Stimulated activated naive B cell treated with anti-CD40 and anti-IgM and Interleukin-4, amounts not matched to agents 10 μg/mL and 1 μg/mL and 100 μg/mL, for 72 hours (primary cell): ENCODE data around the gene APOL3.
"Not testable (repeated sequence)": the region's sequence is repeated elsewhere in the genome, so short reads cannot be mapped to it uniquely, and the experiment has no call there.

Experiments
- ATAC-seq, 2 donors: fragments of 150-1000 bp; cut with Tn5 transposase; replicated peaks; 2 replicates each; pipeline ENCODE4 v1.10.0; 2021; ENCODE audit warnings: moderate library complexity in 1 of 2
- DNase-seq: peaks from one replicate; pipeline ENCODE4 v3.0.0; 2021
- H3K27ac Mint-ChIP-seq: one replicate; pipeline ENCODE4 v1.8.0; 2022; ENCODE audit warnings: mild to moderate bottlenecking, mixed read lengths
- H3K27me3 Mint-ChIP-seq, 2 donors: one replicate each; pipeline ENCODE4 v1.8.0; 2022; ENCODE audit warnings: mixed read lengths in 2 of 2
- H3K36me3 Mint-ChIP-seq, 2 donors: one replicate each; pipeline ENCODE4 v1.8.0; 2022; ENCODE audit warnings: mixed read lengths in 2 of 2, mild to moderate bottlenecking in 1 of 2
- H3K4me1 Mint-ChIP-seq, 2 donors: one replicate each; pipeline ENCODE4 v1.8.0; 2022; ENCODE audit warnings: mixed read lengths in 2 of 2, mild to moderate bottlenecking in 1 of 2
- H3K4me3 Mint-ChIP-seq, 2 donors: one replicate each; pipeline ENCODE4 v1.8.0; 2022; ENCODE audit warnings: mild to moderate bottlenecking in 2 of 2, mixed read lengths in 2 of 2, moderate library complexity in 1 of 2
- H3K9me3 Mint-ChIP-seq, 2 donors: one replicate each; pipeline ENCODE4 v1.8.0; 2022; ENCODE audit warnings: mixed read lengths in 2 of 2, mild to moderate bottlenecking in 1 of 2

The APOL3 gene

GRCh38 chr22:36160499-36160942, at the start of gene APOL3:
Gene APOL3, minus strand, starts transcription at chr22:36160755. Its CDS starts 11,700 bp downstream, at chr22:36149055.
- DNase-seq (no peak), ATAC-seq (peak; percentile 33 to 44)
- peak within 1 kb of the TSS; percentile 96 for H3K27ac Mint-ChIP-seq
- H3K4me1 Mint-ChIP-seq, result peaks cover 79 to 95% of the 10 kb centered on the region in 2 donors
- peaks cover 2 to 4% of the 10 kb centered on the region in 2 donors for H3K36me3 Mint-ChIP-seq
- no peaks in the 10 kb centered on the region for H3K9me3 Mint-ChIP-seq
- peak within 1 kb of the TSS; percentile 84 to 90 for H3K4me3 Mint-ChIP-seq
- H3K27me3 Mint-ChIP-seq, result no peaks in the 10 kb centered on the region

DNA sequence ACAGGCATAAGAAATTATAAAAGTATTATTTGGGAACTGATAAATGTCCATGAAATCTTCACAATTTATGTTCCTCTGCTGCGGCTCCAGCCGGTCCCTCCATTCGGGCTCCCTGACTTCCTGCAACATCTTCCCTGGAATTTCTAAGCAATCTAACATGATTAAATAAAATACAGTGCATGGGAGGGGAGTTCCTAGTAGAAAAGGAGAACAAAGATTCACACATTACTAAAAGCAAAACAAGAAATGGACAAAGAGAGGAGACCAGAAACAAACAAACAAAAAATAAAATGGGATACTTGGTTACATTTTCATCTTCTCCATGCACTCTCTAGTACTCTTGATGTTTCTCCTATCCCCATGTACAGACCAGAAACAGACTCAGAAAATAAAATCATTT, 49.7 kb upstream of the APOL3 start:
- peaks cover 5% of the 10 kb centered on the region in 2 donors for H3K9me3 Mint-ChIP-seq
- ATAC-seq (no peak), DNase-seq (no peak)
- H3K27ac Mint-ChIP-seq, result no peak overlapping the region
- no peak overlapping the region for H3K4me3 Mint-ChIP-seq
- peaks cover 5 to 6% of the 10 kb centered on the region in 2 donors for H3K27me3 Mint-ChIP-seq
- peaks cover 21 to 33% of the 10 kb centered on the region in 2 donors for H3K4me1 Mint-ChIP-seq
- peaks cover 4 to 8% of the 10 kb centered on the region in 2 donors for H3K36me3 Mint-ChIP-seq

GRCh38 chr22:36209488-36209908, 48.9 kb upstream of the APOL3 start:
- not testable (repeated sequence) for DNase-seq, ATAC-seq, H3K27ac Mint-ChIP-seq, H3K27me3 Mint-ChIP-seq, H3K4me3 Mint-ChIP-seq, H3K9me3 Mint-ChIP-seq, H3K36me3 Mint-ChIP-seq
- H3K4me1 Mint-ChIP-seq, result peaks cover 21 to 33% of the 10 kb centered on the region in 2 donors

DNA sequence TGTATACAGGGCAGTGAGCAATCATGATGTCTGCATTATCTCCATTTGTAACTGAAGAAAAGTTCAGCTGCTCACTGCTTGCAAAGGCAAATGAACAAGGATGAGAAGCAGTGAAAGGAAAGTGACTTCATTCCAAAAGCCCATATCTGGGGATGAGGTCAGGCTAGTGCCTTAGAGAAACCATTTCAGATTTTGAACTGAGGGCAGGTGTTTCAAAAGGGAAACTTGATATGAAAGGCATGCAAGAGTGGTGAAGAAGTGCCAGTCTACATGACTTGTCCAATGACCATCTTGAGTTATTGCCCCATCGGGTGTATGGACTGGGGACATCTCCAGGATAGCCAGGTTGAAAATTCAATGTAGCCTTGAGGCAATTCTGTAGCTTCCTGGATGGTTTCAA, 48.4 kb upstream of the APOL3 start:
- H3K4me1 Mint-ChIP-seq, result peaks cover 21 to 33% of the 10 kb centered on the region in 2 donors
- no peak overlapping the region for H3K27ac Mint-ChIP-seq
- ATAC-seq, result no peak
- H3K36me3 Mint-ChIP-seq, result peaks cover 4 to 8% of the 10 kb centered on the region in 2 donors
- H3K9me3 Mint-ChIP-seq, result peaks cover 5% of the 10 kb centered on the region in 2 donors
- no peak overlapping the region for H3K4me3 Mint-ChIP-seq
- DNase-seq, result no peak
- peaks cover 5 to 6% of the 10 kb centered on the region in 2 donors for H3K27me3 Mint-ChIP-seq

- Mint-ChIP-seq H3K27me3 (peaks cover 5 to 6% of the 10 kb centered on the region in 2 donors), H3K9me3 (peaks cover 5% of the 10 kb centered on the region in 2 donors), H3K27ac (no peak overlapping the region), H3K4me1 (peaks cover 18 to 31% of the 10 kb centered on the region in 2 donors), H3K36me3 (peaks cover 4 to 8% of the 10 kb centered on the region in 2 donors), H3K4me3 (no peak overlapping the region)
- ATAC-seq (no peak), DNase-seq (no peak)
Observed at GRCh38 chr22:36208162-36208765, 47.7 kb upstream of the APOL3 start.

DNA sequence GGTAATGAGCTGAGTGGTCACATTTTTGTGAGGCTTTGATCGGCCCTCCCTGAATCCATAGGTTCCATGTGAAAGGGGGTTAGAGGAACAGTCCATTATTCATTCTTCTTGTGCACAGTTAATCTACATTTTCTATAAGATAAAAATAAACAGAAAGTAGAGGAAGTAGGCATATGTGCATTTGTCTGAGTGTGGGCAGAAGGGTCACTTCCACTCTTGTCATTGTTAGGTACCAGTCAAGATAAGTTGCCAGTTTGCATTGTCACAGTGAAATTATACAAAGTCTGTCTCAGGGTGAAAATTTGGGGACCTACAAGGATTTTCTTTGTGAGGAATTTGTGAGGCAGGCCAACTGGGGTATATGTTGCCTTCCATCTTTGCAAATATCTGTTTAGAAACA, 45.7 kb upstream of the APOL3 start:
- peak in 1 of 2 donors; percentile 69 for ATAC-seq
- H3K36me3 Mint-ChIP-seq, result peaks cover 4 to 8% of the 10 kb centered on the region in 2 donors
- H3K27ac Mint-ChIP-seq, result no peak overlapping the region
- H3K4me3 Mint-ChIP-seq, result no peak overlapping the region
- peaks cover 5% of the 10 kb centered on the region in 2 donors for H3K9me3 Mint-ChIP-seq
- no peak for DNase-seq
- H3K27me3 Mint-ChIP-seq, result peaks cover 4% of the 10 kb centered on the region in 2 donors
- H3K4me1 Mint-ChIP-seq, result peaks cover 10 to 21% of the 10 kb centered on the region in 2 donors

DNA sequence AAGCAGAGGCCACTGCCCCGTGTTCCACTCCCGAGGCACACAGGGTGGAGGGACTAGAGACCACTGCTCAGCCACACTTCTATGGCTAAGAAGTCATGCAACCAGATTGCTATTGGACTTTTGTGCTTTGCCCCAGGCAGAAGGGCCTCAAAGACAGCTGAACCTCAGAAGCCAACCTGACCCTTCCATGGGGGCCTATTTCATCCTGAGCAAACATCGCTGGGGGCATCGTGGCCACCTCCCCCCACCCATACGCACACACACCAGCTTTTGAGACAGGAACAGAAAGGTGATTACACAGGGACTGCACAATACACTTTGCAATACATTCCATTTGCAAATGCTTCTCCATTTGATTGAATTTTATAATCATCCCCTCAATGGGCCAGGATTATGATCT, 45.0 kb upstream of the APOL3 start:
- not testable (repeated sequence) for H3K4me3 Mint-ChIP-seq
- peak overlapping the region; percentile 20 for H3K27ac Mint-ChIP-seq

GRCh38 chr22:36204632-36205015, 44.1 kb upstream of the APOL3 start:
- ATAC-seq (no peak), DNase-seq (no peak)
- H3K4me3 Mint-ChIP-seq, result no peak overlapping the region
- H3K4me1 Mint-ChIP-seq, result peaks cover 7 to 16% of the 10 kb centered on the region in 2 donors
- H3K9me3 Mint-ChIP-seq, result peaks cover 5% of the 10 kb centered on the region in 2 donors
- peaks cover 4 to 5% of the 10 kb centered on the region in 2 donors for H3K36me3 Mint-ChIP-seq
- peaks cover 5% of the 10 kb centered on the region in 2 donors for H3K27me3 Mint-ChIP-seq
- no peak overlapping the region for H3K27ac Mint-ChIP-seq

More for the DNA sequence above, 45.0 kb upstream of the APOL3 start:
- not testable (repeated sequence) for ATAC-seq, H3K9me3 Mint-ChIP-seq, H3K27me3 Mint-ChIP-seq, H3K36me3 Mint-ChIP-seq, DNase-seq
- peaks cover 8 to 16% of the 10 kb centered on the region in 2 donors for H3K4me1 Mint-ChIP-seq

- Mint-ChIP-seq H3K36me3 (peaks cover 1 to 2% of the 10 kb centered on the region in 2 donors), H3K27ac (no peak overlapping the region), H3K4me3 (no peak overlapping the region), H3K9me3 (peaks cover 1 to 2% of the 10 kb centered on the region in 2 donors), H3K27me3 (peaks cover 5 to 10% of the 10 kb centered on the region in 2 donors), H3K4me1 (peaks cover 5 to 12% of the 10 kb centered on the region in 2 donors)
- DNase-seq (no peak), ATAC-seq (no peak)
Observed at GRCh38 chr22:36204001-36204631, 43.6 kb upstream of the APOL3 start.

GRCh38 chr22:36203441-36203840, 42.9 kb upstream of the APOL3 start:
- H3K9me3 Mint-ChIP-seq, H3K36me3 Mint-ChIP-seq, H3K4me1 Mint-ChIP-seq, H3K27ac Mint-ChIP-seq, ATAC-seq, DNase-seq, H3K4me3 Mint-ChIP-seq: not testable (repeated sequence)
- peaks cover 8 to 17% of the 10 kb centered on the region in 2 donors for H3K27me3 Mint-ChIP-seq

GRCh38 chr22:36202906-36203305, 42.4 kb upstream of the APOL3 start:
- not testable (repeated sequence) for ATAC-seq, H3K9me3 Mint-ChIP-seq, H3K27ac Mint-ChIP-seq, H3K36me3 Mint-ChIP-seq, DNase-seq, H3K4me3 Mint-ChIP-seq
- H3K27me3 Mint-ChIP-seq, result peaks cover 13 to 22% of the 10 kb centered on the region in 2 donors
- peaks cover 11 to 13% of the 10 kb centered on the region in 2 donors for H3K4me1 Mint-ChIP-seq

GRCh38 chr22:36201630-36202319, 41.2 kb upstream of the APOL3 start, which contains the start of gene APOL4:
Gene APOL4, minus strand, starts transcription at chr22:36201809. Its CDS starts 75 bp downstream, at chr22:36201734.
- H3K27me3 Mint-ChIP-seq, result peaks cover 18 to 25% of the 10 kb centered on the region in 2 donors
- H3K4me1 Mint-ChIP-seq, result peaks cover 15 to 23% of the 10 kb centered on the region in 2 donors
- no peak within 1 kb of the TSS for H3K27ac Mint-ChIP-seq
- no peaks in the 10 kb centered on the region for H3K9me3 Mint-ChIP-seq
- DNase-seq (no peak), ATAC-seq (no peak)
- no peak within 1 kb of the TSS for H3K4me3 Mint-ChIP-seq
- no peaks in the 10 kb centered on the region for H3K36me3 Mint-ChIP-seq

GRCh38 chr22:36201025-36201424, 40.5 kb upstream of the APOL3 start:
- not testable (repeated sequence) for H3K36me3 Mint-ChIP-seq, H3K4me3 Mint-ChIP-seq, ATAC-seq, H3K27ac Mint-ChIP-seq, H3K9me3 Mint-ChIP-seq, DNase-seq
- Mint-ChIP-seq H3K27me3 (peaks cover 18 to 25% of the 10 kb centered on the region in 2 donors), H3K4me1 (peaks cover 14 to 20% of the 10 kb centered on the region in 2 donors)

GRCh38 chr22:36199001-36199551, 38.5 kb upstream of the APOL3 start:
- no peaks in the 10 kb centered on the region for H3K36me3 Mint-ChIP-seq
- no peak for DNase-seq
- no peak overlapping the region for H3K4me3 Mint-ChIP-seq
- H3K27ac Mint-ChIP-seq, result no peak overlapping the region
- no peaks in the 10 kb centered on the region for H3K9me3 Mint-ChIP-seq
- H3K4me1 Mint-ChIP-seq, result peaks cover 13 to 16% of the 10 kb centered on the region in 2 donors
- ATAC-seq, result no peak
- peaks cover 21 to 31% of the 10 kb centered on the region in 2 donors for H3K27me3 Mint-ChIP-seq
